ENCODE measurements around the gene ADSL. TPM values are rescaled to one million over a fixed set of nuclear protein-coding genes. Genes with fewer than 3 reads are reported as not detected.
A peak's percentile ranks its signal among the peaks of the same experiment; 100 is the strongest.

Gene ADSL
- total RNA-seq, 1 donor from 2014 or later = 102 TPM

GRCh38 chr22:40404251-40405177, 58.2 kb downstream of the ADSL start:
- DNase-seq (ENCODE audit: low read depth in 2 of 2) = no peak

- DNase-seq (ENCODE audit: low read depth in 2 of 2) = no peak
Measured at GRCh38 chr22:40405178-40406062, 59.1 kb downstream of the ADSL start.

GRCh38 chr22:40406063-40406890, 60.0 kb downstream of the ADSL start:
- DNase-seq (ENCODE audit: low read depth in 2 of 2) = no peak

- DNase-seq (ENCODE audit: low read depth in 2 of 2) = no peak
Measured at GRCh38 chr22:40407021-40407761, 60.9 kb downstream of the ADSL start.

- DNase-seq (ENCODE audit: low read depth in 2 of 2) = no peak
Measured at GRCh38 chr22:40407831-40408717, 61.8 kb downstream of the ADSL start.

- DNase-seq (ENCODE audit: low read depth in 2 of 2) = no peak
Measured at GRCh38 chr22:40408718-40409612, 62.7 kb downstream of the ADSL start.

- no peak for DNase-seq (ENCODE audit: low read depth in 2 of 2)
Measured at GRCh38 chr22:40409613-40410113, 63.4 kb downstream of the ADSL start.

- DNase-seq (ENCODE audit: low read depth in 2 of 2) = no peak
Measured at GRCh38 chr22:40410272-40410671, 64.0 kb downstream of the ADSL start.

- DNase-seq (ENCODE audit: low read depth in 2 of 2) = no peak
Measured at GRCh38 chr22:40410731-40411505, 64.6 kb downstream of the ADSL start.

- no peak for DNase-seq (ENCODE audit: low read depth in 2 of 2)
Measured at GRCh38 chr22:40411506-40411861, 65.2 kb downstream of the ADSL start.

GRCh38 chr22:40412441-40412840, 66.1 kb downstream of the ADSL start:
- DNase-seq (ENCODE audit: low read depth in 2 of 2) = no peak

- no peak for DNase-seq (ENCODE audit: low read depth in 2 of 2)
Measured at GRCh38 chr22:40413873-40414272, 67.6 kb downstream of the ADSL start.

GRCh38 chr22:40414311-40414710, 68.0 kb downstream of the ADSL start:
- DNase-seq (ENCODE audit: low read depth in 2 of 2) = no peak

- no peak for DNase-seq (ENCODE audit: low read depth in 2 of 2)
Measured at GRCh38 chr22:40414838-40415505, 68.7 kb downstream of the ADSL start.

GRCh38 chr22:40415531-40416266, 69.4 kb downstream of the ADSL start:
- DNase-seq (ENCODE audit: low read depth in 2 of 2) = peak in 1 of 2 donors; percentile 39

GRCh38 chr22:40416267-40416570, 69.9 kb downstream of the ADSL start:
- no peak for DNase-seq (ENCODE audit: low read depth in 2 of 2)

- DNase-seq (ENCODE audit: low read depth in 2 of 2) = no peak
Measured at GRCh38 chr22:40416636-40417035, 70.3 kb downstream of the ADSL start.

Data from lung microvascular endothelial cell (primary cell).